Measurements from ENCODE around the gene ZNF281.

The ZNF281 gene

DNA sequence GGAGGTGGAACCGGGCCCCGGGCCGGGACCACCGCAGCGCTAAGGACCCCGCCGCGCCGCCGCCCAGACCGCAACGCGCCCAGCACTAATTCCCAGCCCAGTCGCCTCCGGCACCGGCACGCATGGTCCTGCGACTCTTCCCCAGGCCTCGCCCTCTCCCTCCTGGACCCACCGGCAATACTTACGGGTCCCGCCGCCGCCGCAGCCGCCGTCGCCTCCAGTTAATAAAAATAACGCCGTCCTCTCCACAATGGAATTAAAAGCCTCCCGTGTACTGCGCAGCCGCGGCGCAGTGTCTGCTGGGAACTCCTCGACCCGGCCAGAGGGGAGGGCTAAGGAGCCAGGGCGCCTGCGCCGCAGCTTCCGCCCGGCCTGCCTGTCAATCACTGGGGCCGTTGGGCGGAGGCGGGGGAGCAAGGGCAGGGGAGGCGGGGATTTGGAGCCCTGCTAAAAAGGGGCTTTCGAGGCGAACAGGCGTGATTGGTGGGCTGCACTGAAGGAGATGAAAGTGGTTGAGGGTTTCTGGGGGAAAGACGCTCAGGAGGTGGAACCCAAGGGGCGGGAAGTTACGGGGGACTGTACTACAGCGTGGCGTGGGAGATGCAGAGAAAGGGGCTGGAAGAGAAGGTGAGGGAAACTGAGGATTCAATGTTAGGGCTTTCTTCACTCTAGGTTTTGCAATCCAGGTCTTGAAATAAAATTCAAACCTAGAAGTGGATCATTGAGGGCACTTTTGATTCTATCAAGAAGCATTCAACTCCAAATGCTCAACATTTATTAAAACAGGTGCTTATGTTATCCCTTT, at the start of gene ZNF281:
TSS of gene ZNF281 (minus strand) at position 276 of the 805 bp plus-strand sequence. CDS start 331 bp downstream, outside the sequence.
- ChIA-PET CTCF (no interaction called here), POLR2A (interaction anchor here (1.4 kb wide), 1 partner anchor 82 kb away, joined by 3 read pairs; no protein-coding TSS in a partner anchor)
- peak; percentile 99 for DNase-seq (ENCODE audit: extremely low spot score)
- TF ChIP-seq TARDBP (IDR thresholded peaks at IDR 0.05), result no peak
- TF ChIP-seq, protein P1, sequence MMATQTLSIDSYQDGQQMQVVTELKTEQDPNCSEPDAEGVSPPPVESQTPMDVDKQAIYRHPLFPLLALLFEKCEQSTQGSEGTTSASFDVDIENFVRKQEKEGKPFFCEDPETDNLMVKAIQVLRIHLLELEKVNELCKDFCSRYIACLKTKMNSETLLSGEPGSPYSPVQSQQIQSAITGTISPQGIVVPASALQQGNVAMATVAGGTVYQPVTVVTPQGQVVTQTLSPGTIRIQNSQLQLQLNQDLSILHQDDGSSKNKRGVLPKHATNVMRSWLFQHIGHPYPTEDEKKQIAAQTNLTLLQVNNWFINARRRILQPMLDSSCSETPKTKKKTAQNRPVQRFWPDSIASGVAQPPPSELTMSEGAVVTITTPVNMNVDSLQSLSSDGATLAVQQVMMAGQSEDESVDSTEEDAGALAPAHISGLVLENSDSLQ (IDR thresholded peaks at IDR 0.05), result peak; percentile 99
- no peak for TF ChIP-seq ARNT (IDR thresholded peaks at IDR 0.05)
- TF ChIP-seq LEF1 (IDR thresholded peaks at IDR 0.05; ENCODE audit: borderline replicate concordance), result no peak
- TF ChIP-seq L3MBTL2 (conservative IDR thresholded peaks at IDR 0.05), result peak; percentile 96
- no peak for TF ChIP-seq SP1 (IDR thresholded peaks at IDR 0.05)
- no peak for TF ChIP-seq ELF4 (IDR thresholded peaks at IDR 0.05)
- TF ChIP-seq SUZ12 (IDR thresholded peaks at IDR 0.05), result no peak
- TF ChIP-seq BHLHE40 (IDR thresholded peaks at IDR 0.05; ENCODE audit: borderline replicate concordance), result no peak
- no peak for TF ChIP-seq FOXM1 (IDR thresholded peaks at IDR 0.05; ENCODE audit: borderline replicate concordance)

- CTCF ChIA-PET, result no interaction called here
- POLR2A ChIA-PET, result no interaction called here
- TF ChIP-seq TARDBP (IDR thresholded peaks at IDR 0.05), result no peak
- no peak for TF ChIP-seq FOXK2 (IDR thresholded peaks at IDR 0.05)
- TF ChIP-seq ELF4 (IDR thresholded peaks at IDR 0.05), result no peak
- TF ChIP-seq L3MBTL2 (conservative IDR thresholded peaks at IDR 0.05), result no peak
- no peak for TF ChIP-seq BHLHE40 (IDR thresholded peaks at IDR 0.05; ENCODE audit: borderline replicate concordance)
- DNase-seq (ENCODE audit: extremely low spot score), result no peak
Observed at GRCh38 chr1:200458780-200459179, 48.9 kb upstream of the ZNF281 start.

GRCh38 chr1:200457810-200458209, 48.0 kb upstream of the ZNF281 start:
- CTCF ChIA-PET, result no interaction called here
- POLR2A ChIA-PET, result no interaction called here
- no peak for DNase-seq (ENCODE audit: extremely low spot score)
- no peak for TF ChIP-seq NFRKB (IDR thresholded peaks at IDR 0.05)
- TF ChIP-seq SUZ12 (IDR thresholded peaks at IDR 0.05), result no peak
- no peak for TF ChIP-seq ARNT (IDR thresholded peaks at IDR 0.05)
- no peak for TF ChIP-seq ZNF384 (IDR thresholded peaks at IDR 0.05)
- no peak for TF ChIP-seq ELF4 (IDR thresholded peaks at IDR 0.05)
- no peak for TF ChIP-seq HDGF (IDR thresholded peaks at IDR 0.05; ENCODE audit: borderline replicate concordance)
- no peak for TF ChIP-seq FOXK2 (IDR thresholded peaks at IDR 0.05)
- no peak for TF ChIP-seq LEF1 (IDR thresholded peaks at IDR 0.05; ENCODE audit: borderline replicate concordance)
- TF ChIP-seq, protein P1 (IDR thresholded peaks at IDR 0.05), result no peak
- TF ChIP-seq L3MBTL2 (conservative IDR thresholded peaks at IDR 0.05), result no peak
- no peak for TF ChIP-seq FOXM1 (IDR thresholded peaks at IDR 0.05; ENCODE audit: borderline replicate concordance)
- TF ChIP-seq BHLHE40 (IDR thresholded peaks at IDR 0.05; ENCODE audit: borderline replicate concordance), result no peak
- TF ChIP-seq CTBP1 (IDR thresholded peaks at IDR 0.05; ENCODE audit: borderline replicate concordance), result no peak
- TF ChIP-seq TARDBP (IDR thresholded peaks at IDR 0.05), result no peak

DNA sequence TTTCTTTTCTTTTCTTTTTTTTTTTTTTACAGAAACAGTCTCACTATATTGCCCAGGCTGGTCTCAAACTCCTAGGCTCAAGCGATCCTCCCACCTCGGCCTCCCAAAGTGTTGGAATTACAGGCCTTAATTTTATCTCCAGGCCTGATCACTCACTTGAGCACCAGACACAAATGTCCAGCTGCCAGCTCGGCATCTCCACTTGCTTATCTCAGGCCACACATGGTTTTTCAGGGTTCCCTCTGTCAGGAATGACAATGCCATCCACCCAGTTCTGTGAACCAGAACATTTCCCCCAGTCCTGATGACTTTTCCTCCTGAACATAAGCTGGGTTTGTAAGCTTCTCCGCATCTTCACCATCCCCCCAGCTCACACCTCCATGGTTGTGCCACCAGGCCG, 44.6 kb upstream of the ZNF281 start:
- CTCF ChIA-PET, result no interaction called here
- DNase-seq (ENCODE audit: extremely low spot score), result no peak
- no peak for TF ChIP-seq CTBP1 (IDR thresholded peaks at IDR 0.05; ENCODE audit: borderline replicate concordance)
- TF ChIP-seq ARNT (IDR thresholded peaks at IDR 0.05), result no peak
- no peak for TF ChIP-seq TARDBP (IDR thresholded peaks at IDR 0.05)
- TF ChIP-seq LEF1 (IDR thresholded peaks at IDR 0.05; ENCODE audit: borderline replicate concordance), result no peak
- TF ChIP-seq, protein P1 (IDR thresholded peaks at IDR 0.05), result no peak
- no peak for TF ChIP-seq FOXM1 (IDR thresholded peaks at IDR 0.05; ENCODE audit: borderline replicate concordance)
- no peak for TF ChIP-seq FOXK2 (IDR thresholded peaks at IDR 0.05)
- POLR2A ChIA-PET, result no interaction called here

DNA sequence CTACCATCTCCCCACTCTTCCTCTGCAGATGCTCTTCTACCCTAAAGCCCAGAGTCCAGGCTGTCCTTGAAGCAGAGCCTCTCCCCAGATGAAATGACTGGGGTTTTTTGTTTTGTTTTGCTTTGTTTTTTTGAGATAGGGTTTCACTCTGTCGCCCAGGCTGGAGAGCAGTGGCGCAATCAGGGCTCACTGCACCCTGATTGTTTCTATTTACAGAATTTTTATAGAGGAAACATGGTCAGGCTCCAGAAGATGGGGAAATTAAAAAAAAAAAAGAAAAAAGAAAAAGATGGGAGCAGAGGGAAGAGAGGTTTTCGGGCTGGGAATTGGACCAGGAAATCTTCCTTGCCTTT, 43.7 kb upstream of the ZNF281 start:
- DNase-seq (ENCODE audit: extremely low spot score), result no peak
- ChIA-PET POLR2A (no interaction called here), CTCF (no interaction called here)
- no peak for TF ChIP-seq ARNT (IDR thresholded peaks at IDR 0.05)
- no peak for TF ChIP-seq BHLHE40 (IDR thresholded peaks at IDR 0.05; ENCODE audit: borderline replicate concordance)
- TF ChIP-seq TARDBP (IDR thresholded peaks at IDR 0.05), result no peak
- no peak for TF ChIP-seq FOXM1 (IDR thresholded peaks at IDR 0.05; ENCODE audit: borderline replicate concordance)

DNA sequence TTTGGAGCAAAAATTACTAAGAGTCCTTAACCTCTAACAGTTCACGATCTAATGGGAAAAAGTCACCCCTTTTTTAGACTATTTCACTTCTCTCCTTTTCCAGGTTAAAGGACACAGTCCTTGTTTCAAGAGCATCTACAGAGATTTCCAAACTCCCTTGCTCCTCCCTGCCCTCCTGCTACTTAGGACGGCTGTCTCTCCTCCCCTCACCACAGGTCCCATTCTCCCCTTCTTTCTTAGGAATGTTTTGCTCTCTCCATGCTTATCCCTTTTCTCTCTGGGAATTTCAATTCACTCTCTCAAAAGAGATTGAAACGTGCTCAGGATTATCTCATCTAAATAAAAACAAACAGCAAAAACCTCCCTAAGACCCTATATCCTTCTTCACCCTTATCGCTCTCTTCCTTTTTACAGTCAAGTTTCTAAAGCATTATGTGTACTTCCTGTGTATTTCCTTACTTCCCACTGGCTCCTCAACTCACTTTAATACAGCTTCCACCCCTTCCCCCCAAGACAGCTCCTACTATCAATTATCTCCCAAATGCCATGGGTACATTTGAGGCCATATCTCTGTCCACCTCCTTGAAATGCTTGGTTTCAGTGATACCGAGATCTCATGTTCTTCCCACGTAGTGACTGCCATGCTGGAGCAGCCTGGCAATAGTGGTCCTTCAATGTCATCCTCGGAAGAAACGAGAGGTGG, 43.2 kb upstream of the ZNF281 start:
- TF ChIP-seq CTBP1 (IDR thresholded peaks at IDR 0.05; ENCODE audit: borderline replicate concordance), result no peak
- TF ChIP-seq ELF4 (IDR thresholded peaks at IDR 0.05), result no peak
- TF ChIP-seq FOXK2 (IDR thresholded peaks at IDR 0.05), result no peak
- no peak for TF ChIP-seq LEF1 (IDR thresholded peaks at IDR 0.05; ENCODE audit: borderline replicate concordance)
- no peak for TF ChIP-seq NFRKB (IDR thresholded peaks at IDR 0.05)
- TF ChIP-seq BHLHE40 (IDR thresholded peaks at IDR 0.05; ENCODE audit: borderline replicate concordance), result no peak
- no peak for TF ChIP-seq FOXA1 (IDR thresholded peaks at IDR 0.05)
- TF ChIP-seq SP1 (IDR thresholded peaks at IDR 0.05), result no peak
- TF ChIP-seq ZNF384 (IDR thresholded peaks at IDR 0.05), result no peak
- TF ChIP-seq ARNT (IDR thresholded peaks at IDR 0.05), result no peak
- TF ChIP-seq L3MBTL2 (conservative IDR thresholded peaks at IDR 0.05), result no peak
- ChIA-PET POLR2A (no interaction called here), CTCF (no interaction called here)
- no peak for DNase-seq (ENCODE audit: extremely low spot score)

All from HEK293T (cell line).